ENCODE measurements around the gene MAML3. TPM values are rescaled to one million over a fixed set of nuclear protein-coding genes. Genes with fewer than 3 reads are reported as not detected.

MAML3 gene
- total RNA-seq, 2 experiments from 2014 or later: 2.5 to 2.9 TPM

DNA sequence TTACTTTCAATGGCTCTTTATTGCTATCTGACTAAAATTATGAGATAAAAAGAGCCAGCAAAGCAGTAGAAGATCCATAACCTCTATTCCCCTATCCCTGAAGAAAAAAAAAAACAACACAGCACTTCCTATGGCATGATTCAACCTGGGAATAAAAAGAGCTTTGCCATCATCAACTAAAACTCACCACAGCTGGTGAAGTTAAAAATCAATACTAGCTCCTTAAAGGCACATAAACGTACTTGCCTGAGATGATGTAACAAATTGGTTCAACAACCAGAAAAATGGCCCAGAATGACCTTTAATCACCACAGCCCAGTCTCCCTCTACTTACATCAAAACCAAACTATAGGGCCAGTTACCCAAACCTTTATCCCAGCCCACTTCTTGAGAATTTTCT is 153.8 kb downstream of the MAML3 start:
- H3K27me3 ChIP-seq (ENCODE audit: control insufficient read depth in 1 of 2, insufficient read depth in 2 of 2, low read length in 2 of 2): peaks cover 0 to 6% of the 10 kb centered on the region in 2 experiments
- no peaks in the 10 kb centered on the region for H3K9me3 ChIP-seq (ENCODE audit: control insufficient read depth in 1 of 2, insufficient read depth in 1 of 2, low read length in 2 of 2)
- Mint-ChIP-seq H3K4me3 (no peak overlapping the region), H3K27me3 (peaks cover 4% of the 10 kb centered on the region), H3K4me1 (ENCODE audit: low read depth) (no peaks in the 10 kb centered on the region), H3K9me3 (no peaks in the 10 kb centered on the region), H3K27ac (no peak overlapping the region), H3K36me3 (ENCODE audit: low read depth) (no peaks in the 10 kb centered on the region)
- intact Hi-C loops (cut with DNase I, micrococcal nuclease): no loop called here
- ATAC-seq (ENCODE audit: poor library complexity) (no peak), DNase-seq (no peak)
- ChIA-PET POLR2A (no interaction called here), CTCF (interaction anchor here (1.2 kb wide), 1 partner anchor 12 kb away, joined by 3 read pairs; no protein-coding TSS in a partner anchor)
- H3K4me3 ChIP-seq (ENCODE audit: low read length): no peak overlapping the region
- H3K4me1 ChIP-seq (ENCODE audit: insufficient read depth, low read length): no peaks in the 10 kb centered on the region
- no peaks in the 10 kb centered on the region for H3K36me3 ChIP-seq (ENCODE audit: insufficient read depth, low read length)
- TF ChIP-seq, protein P1, sequence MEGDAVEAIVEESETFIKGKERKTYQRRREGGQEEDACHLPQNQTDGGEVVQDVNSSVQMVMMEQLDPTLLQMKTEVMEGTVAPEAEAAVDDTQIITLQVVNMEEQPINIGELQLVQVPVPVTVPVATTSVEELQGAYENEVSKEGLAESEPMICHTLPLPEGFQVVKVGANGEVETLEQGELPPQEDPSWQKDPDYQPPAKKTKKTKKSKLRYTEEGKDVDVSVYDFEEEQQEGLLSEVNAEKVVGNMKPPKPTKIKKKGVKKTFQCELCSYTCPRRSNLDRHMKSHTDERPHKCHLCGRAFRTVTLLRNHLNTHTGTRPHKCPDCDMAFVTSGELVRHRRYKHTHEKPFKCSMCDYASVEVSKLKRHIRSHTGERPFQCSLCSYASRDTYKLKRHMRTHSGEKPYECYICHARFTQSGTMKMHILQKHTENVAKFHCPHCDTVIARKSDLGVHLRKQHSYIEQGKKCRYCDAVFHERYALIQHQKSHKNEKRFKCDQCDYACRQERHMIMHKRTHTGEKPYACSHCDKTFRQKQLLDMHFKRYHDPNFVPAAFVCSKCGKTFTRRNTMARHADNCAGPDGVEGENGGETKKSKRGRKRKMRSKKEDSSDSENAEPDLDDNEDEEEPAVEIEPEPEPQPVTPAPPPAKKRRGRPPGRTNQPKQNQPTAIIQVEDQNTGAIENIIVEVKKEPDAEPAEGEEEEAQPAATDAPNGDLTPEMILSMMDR (IDR thresholded peaks at IDR 0.05): no peak
- no peak overlapping the region for H3K27ac ChIP-seq (ENCODE audit: low read depth in 1 of 2, low read length in 2 of 2)

DNA sequence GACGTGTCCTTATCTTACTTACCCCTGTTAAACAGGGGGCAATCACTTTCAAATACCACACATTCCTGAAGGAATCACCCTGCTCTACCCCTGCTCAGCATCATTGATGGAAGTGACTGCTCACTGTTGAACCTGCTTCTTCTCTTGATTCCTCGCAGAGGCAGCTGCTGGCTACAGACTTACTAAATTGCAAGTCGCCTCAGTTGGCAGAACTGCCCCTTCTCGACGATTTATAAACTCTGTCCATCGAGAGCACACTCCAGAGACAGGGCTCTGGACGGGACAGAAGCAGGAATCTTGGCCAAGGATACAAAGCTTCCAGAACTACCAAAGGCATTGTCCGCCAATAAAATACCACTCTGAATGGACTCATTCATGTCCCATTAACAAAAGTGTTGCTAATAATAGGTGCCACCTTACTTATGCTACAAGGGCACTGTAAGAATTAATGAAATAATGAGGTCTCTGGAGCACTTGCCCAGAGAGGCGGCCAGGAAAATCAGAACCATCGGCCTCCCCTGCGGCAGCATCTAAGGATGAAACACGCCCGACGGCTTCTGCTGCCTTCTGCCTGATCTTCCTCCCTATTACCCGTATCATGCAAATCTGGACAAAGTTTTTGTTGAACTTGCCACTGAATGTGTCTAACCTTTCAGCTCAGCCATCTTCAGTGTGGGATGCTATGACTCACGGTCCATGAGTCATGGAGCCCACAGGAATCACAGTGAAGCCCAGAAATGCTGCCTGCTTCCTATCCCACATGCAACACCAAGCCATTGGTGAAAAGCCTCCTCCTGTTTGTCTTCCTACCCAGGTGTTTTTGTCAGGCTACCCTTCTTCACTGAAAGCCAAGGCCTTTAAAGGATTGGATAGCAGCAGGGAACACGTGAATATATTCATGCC is 164.9 kb downstream of the MAML3 start:
- Histone ChIP-seq H3K4me1 (ENCODE audit: insufficient read depth, low read length) (no peaks in the 10 kb centered on the region), H3K36me3 (ENCODE audit: insufficient read depth, low read length) (no peaks in the 10 kb centered on the region), H3K27ac (ENCODE audit: low read depth in 1 of 2, low read length in 2 of 2) (no peak overlapping the region), H3K9me3 (ENCODE audit: control insufficient read depth in 1 of 2, insufficient read depth in 1 of 2, low read length in 2 of 2) (no peaks in the 10 kb centered on the region), H3K4me3 (ENCODE audit: low read length) (no peak overlapping the region), H3K27me3 (ENCODE audit: control insufficient read depth in 1 of 2, insufficient read depth in 2 of 2, low read length in 2 of 2) (no peaks in the 10 kb centered on the region)
- TF ChIP-seq, protein P1 (IDR thresholded peaks at IDR 0.05): no peak
- intact Hi-C loops (cut with DNase I, micrococcal nuclease): no loop called here
- no peak for ATAC-seq (ENCODE audit: poor library complexity)
- H3K27ac Mint-ChIP-seq: no peak overlapping the region
- CTCF ChIA-PET: no interaction called here
- peak in 3 of 14 experiments; percentile 8 to 53 (median 33) for DNase-seq
- H3K27me3 Mint-ChIP-seq: no peaks in the 10 kb centered on the region
- no peaks in the 10 kb centered on the region for H3K4me1 Mint-ChIP-seq (ENCODE audit: low read depth)
- H3K9me3 Mint-ChIP-seq: no peaks in the 10 kb centered on the region
- H3K36me3 Mint-ChIP-seq (ENCODE audit: low read depth): no peaks in the 10 kb centered on the region
- no peak overlapping the region for H3K4me3 Mint-ChIP-seq
- POLR2A ChIA-PET: no interaction called here

DNA sequence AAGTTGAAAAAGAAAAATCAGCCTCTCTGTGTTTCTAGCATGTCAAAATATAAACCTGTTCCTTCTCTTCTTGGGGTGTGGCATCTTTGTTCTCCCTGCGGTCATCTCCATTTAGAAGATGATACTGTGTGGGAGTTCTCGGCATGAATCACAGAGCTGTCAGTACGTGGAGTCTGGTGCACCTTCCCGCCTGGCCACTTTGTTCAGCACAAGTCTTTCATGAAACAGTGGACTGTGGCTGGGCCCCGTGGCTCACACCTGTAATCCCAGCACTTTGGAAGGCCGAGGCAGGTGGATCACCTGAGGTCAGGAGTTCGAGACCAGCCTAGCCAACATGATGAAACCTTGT is 166.5 kb downstream of the MAML3 start:
- Mint-ChIP-seq H3K27me3 (no peaks in the 10 kb centered on the region), H3K4me1 (ENCODE audit: low read depth) (no peaks in the 10 kb centered on the region)

More for the DNA sequence above, 166.5 kb downstream of the MAML3 start:
- no peak for ATAC-seq (ENCODE audit: poor library complexity)
- CTCF ChIA-PET: interaction anchor here (0.7 kb wide), 1 partner anchor 243 kb away, joined by 4 read pairs; no protein-coding TSS in a partner anchor
- Mint-ChIP-seq H3K9me3 (no peaks in the 10 kb centered on the region), H3K4me3 (no peak overlapping the region), H3K27ac (no peak overlapping the region), H3K36me3 (ENCODE audit: low read depth) (no peaks in the 10 kb centered on the region)
- Histone ChIP-seq H3K27ac (ENCODE audit: low read depth in 1 of 2, low read length in 2 of 2) (no peak overlapping the region), H3K9me3 (ENCODE audit: control insufficient read depth in 1 of 2, insufficient read depth in 1 of 2, low read length in 2 of 2) (no peaks in the 10 kb centered on the region), H3K4me1 (ENCODE audit: insufficient read depth, low read length) (no peaks in the 10 kb centered on the region), H3K36me3 (ENCODE audit: insufficient read depth, low read length) (no peaks in the 10 kb centered on the region), H3K4me3 (ENCODE audit: low read length) (no peak overlapping the region), H3K27me3 (ENCODE audit: control insufficient read depth in 1 of 2, insufficient read depth in 2 of 2, low read length in 2 of 2) (no peaks in the 10 kb centered on the region)
- DNase-seq: no peak
- intact Hi-C loops (cut with DNase I, micrococcal nuclease): no loop called here
- POLR2A ChIA-PET: no interaction called here
- TF ChIP-seq, protein P1 (IDR thresholded peaks at IDR 0.05): no peak

Data from CD4-positive, alpha-beta T cell (primary cell).